ENCODE measurements around the gene C8B. TPM values are rescaled to one million over a fixed set of nuclear protein-coding genes. Genes with fewer than 3 reads are reported as not detected.

The C8B gene
- total RNA-seq, 1 donor from 2014 or later, result 1.2 TPM

- DNase-seq (no peak), ATAC-seq (no peak)
- H3K4me3 ChIP-seq, result no peak overlapping the region
- peaks cover 5% of the 10 kb centered on the region for H3K27me3 ChIP-seq (ENCODE audit: low read depth)
- TF ChIP-seq, protein P1, sequence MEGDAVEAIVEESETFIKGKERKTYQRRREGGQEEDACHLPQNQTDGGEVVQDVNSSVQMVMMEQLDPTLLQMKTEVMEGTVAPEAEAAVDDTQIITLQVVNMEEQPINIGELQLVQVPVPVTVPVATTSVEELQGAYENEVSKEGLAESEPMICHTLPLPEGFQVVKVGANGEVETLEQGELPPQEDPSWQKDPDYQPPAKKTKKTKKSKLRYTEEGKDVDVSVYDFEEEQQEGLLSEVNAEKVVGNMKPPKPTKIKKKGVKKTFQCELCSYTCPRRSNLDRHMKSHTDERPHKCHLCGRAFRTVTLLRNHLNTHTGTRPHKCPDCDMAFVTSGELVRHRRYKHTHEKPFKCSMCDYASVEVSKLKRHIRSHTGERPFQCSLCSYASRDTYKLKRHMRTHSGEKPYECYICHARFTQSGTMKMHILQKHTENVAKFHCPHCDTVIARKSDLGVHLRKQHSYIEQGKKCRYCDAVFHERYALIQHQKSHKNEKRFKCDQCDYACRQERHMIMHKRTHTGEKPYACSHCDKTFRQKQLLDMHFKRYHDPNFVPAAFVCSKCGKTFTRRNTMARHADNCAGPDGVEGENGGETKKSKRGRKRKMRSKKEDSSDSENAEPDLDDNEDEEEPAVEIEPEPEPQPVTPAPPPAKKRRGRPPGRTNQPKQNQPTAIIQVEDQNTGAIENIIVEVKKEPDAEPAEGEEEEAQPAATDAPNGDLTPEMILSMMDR (IDR thresholded peaks at IDR 0.05), result no peak
- H3K4me1 ChIP-seq, result no peaks in the 10 kb centered on the region
- no peaks in the 10 kb centered on the region for H3K9me3 ChIP-seq
- no peaks in the 10 kb centered on the region for H3K36me3 ChIP-seq
- intact Hi-C loops (cut with DNase I), result no loop called here
- H3K27ac ChIP-seq, result no peak overlapping the region
These were observed 14.4 kb upstream of the C8B start for GRCh38 chr1:56979986-56980755.

- Histone ChIP-seq H3K36me3 (no peaks in the 10 kb centered on the region), H3K27me3 (ENCODE audit: low read depth) (peaks cover 5% of the 10 kb centered on the region), H3K27ac (no peak overlapping the region), H3K9me3 (no peaks in the 10 kb centered on the region), H3K4me3 (no peak overlapping the region), H3K4me1 (no peaks in the 10 kb centered on the region)
- TF ChIP-seq, protein P1 (IDR thresholded peaks at IDR 0.05), result no peak
- no peak for DNase-seq
- no peak for ATAC-seq
- intact Hi-C loops (cut with DNase I), result no loop called here
These were observed 13.0 kb upstream of the C8B start for GRCh38 chr1:56978819-56979218.

GRCh38 chr1:56977910-56978309 is 12.1 kb upstream of the C8B start:
- intact Hi-C loops (cut with DNase I), result no loop called here
- TF ChIP-seq, protein P1 (IDR thresholded peaks at IDR 0.05), result no peak
- H3K36me3 ChIP-seq, result no peaks in the 10 kb centered on the region
- no peak overlapping the region for H3K4me3 ChIP-seq
- H3K9me3 ChIP-seq, result no peaks in the 10 kb centered on the region
- no peak for DNase-seq
- no peak for ATAC-seq
- no peaks in the 10 kb centered on the region for H3K4me1 ChIP-seq
- H3K27ac ChIP-seq, result no peak overlapping the region
- peaks cover 5% of the 10 kb centered on the region for H3K27me3 ChIP-seq (ENCODE audit: low read depth)

DNA sequence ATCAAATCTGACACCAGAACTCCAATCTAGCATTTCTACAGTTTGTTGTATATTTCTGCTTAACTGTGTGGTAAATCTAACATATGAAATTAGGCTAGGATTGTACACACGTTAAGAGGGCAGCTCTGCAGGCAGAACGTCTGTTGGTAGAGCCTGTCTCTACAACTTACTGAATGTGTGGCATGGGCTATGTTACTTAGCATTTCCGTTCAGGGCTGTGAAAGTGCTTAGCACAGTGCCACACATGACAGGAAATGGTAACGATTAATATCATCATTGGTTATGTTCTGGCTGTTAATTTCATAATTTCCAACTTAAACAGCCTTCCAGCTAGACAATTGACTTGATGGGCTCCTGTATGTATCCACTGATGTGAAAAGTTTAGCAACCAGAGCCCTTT is 9.6 kb upstream of the C8B start:
- no peaks in the 10 kb centered on the region for H3K9me3 ChIP-seq
- intact Hi-C loops (cut with DNase I), result no loop called here
- TF ChIP-seq, protein P1 (IDR thresholded peaks at IDR 0.05), result no peak
- no peaks in the 10 kb centered on the region for H3K36me3 ChIP-seq
- no peaks in the 10 kb centered on the region for H3K4me1 ChIP-seq
- no peak for DNase-seq
- no peak overlapping the region for H3K27ac ChIP-seq
- ATAC-seq, result no peak
- H3K4me3 ChIP-seq, result no peak overlapping the region
- peaks cover 5% of the 10 kb centered on the region for H3K27me3 ChIP-seq (ENCODE audit: low read depth)

- DNase-seq (no peak), ATAC-seq (peak; percentile 18 to 47)
- Histone ChIP-seq H3K9me3 (no peaks in the 10 kb centered on the region), H3K27ac (no peak overlapping the region), H3K36me3 (no peaks in the 10 kb centered on the region), H3K27me3 (ENCODE audit: low read depth) (peaks cover 5% of the 10 kb centered on the region), H3K4me1 (no peaks in the 10 kb centered on the region), H3K4me3 (no peak overlapping the region)
- intact Hi-C loops (cut with DNase I), result no loop called here
- TF ChIP-seq, protein P1 (IDR thresholded peaks at IDR 0.05), result no peak
These were observed 8.3 kb upstream of the C8B start for GRCh38 chr1:56973923-56974742.
